Left ventricle myocardium inferior (tissue), 1 donor: Measurements from ENCODE around the gene PEA15. TPM values are rescaled to one million over a fixed set of nuclear protein-coding genes. Genes with fewer than 3 reads are reported as not detected.

Source experiments
- DNase-seq: peaks from one replicate; pipeline ENCODE4 v3.0.0-alpha.2; 2020
- H3K27ac ChIP-seq: fragments of 200-600 bp; replicated peaks from 2 replicates; pipeline ENCODE4 v1.8.0; 2021
- H3K27me3 ChIP-seq: fragments of 200-600 bp; 2 replicates; pipeline ENCODE4 v1.8.0; 2021; ENCODE audit warnings: low read depth
- H3K36me3 ChIP-seq: fragments of 200-600 bp; 2 replicates; pipeline ENCODE4 v1.8.0; 2021
- H3K4me1 ChIP-seq: fragments of 200-600 bp; 2 replicates; pipeline ENCODE4 v1.8.0; 2021
- H3K4me3 ChIP-seq: fragments of 200-600 bp; 2 replicates; pipeline ENCODE4 v1.8.0; 2021; ENCODE audit warnings: mild to moderate bottlenecking, moderate library complexity
- H3K9me3 ChIP-seq: fragments of 200-600 bp; replicated peaks from 2 replicates; pipeline ENCODE4 v1.8.0; 2021
- intact Hi-C: fragments of 100-400 bp; cut with micrococcal nuclease; formaldehyde crosslinking; loops from one replicate; pipeline ENCODE4 v1.11.0; 2022
- long read RNA-seq: library from polyadenylated mRNA; unstranded; transcript quantifications from one replicate; pipeline ENCODE4 v2.0.0, GENCODE V29; 2021
- total RNA-seq: library from RNA; stranded (reverse); fragmentation: NEBNext Ultra II Directional; extraction: Animal tissue kit (Norgen Biotek cat#: 25700); gene quantifications from one replicate; pipeline ENCODE4 v1.2.1, GENCODE V29; 2021
- TF ChIP-seq, protein P1 (sequence below): fragments of 200-600 bp; IDR thresholded peaks from 2 replicates; pipeline ENCODE4 v1.8.0; 2021; ENCODE audit warnings: antibody characterized with exemption, mild to moderate bottlenecking, borderline replicate concordance
- donor health status: DM: no; HTN: yes; CAD: no; lungs with severe emphysema.

Gene PEA15, protein sequence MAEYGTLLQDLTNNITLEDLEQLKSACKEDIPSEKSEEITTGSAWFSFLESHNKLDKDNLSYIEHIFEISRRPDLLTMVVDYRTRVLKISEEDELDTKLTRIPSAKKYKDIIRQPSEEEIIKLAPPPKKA
- 280 TPM for total RNA-seq
- long read RNA-seq, transcript PEA15-201 (4 exons, 2,471 nt): major isoform, 239 of 302 reads
- long read RNA-seq, partial matches to known transcripts: 60 of 302 reads
- long read RNA-seq, other reads (novel, unspliced or antisense): 0 of 302 reads

DNA sequence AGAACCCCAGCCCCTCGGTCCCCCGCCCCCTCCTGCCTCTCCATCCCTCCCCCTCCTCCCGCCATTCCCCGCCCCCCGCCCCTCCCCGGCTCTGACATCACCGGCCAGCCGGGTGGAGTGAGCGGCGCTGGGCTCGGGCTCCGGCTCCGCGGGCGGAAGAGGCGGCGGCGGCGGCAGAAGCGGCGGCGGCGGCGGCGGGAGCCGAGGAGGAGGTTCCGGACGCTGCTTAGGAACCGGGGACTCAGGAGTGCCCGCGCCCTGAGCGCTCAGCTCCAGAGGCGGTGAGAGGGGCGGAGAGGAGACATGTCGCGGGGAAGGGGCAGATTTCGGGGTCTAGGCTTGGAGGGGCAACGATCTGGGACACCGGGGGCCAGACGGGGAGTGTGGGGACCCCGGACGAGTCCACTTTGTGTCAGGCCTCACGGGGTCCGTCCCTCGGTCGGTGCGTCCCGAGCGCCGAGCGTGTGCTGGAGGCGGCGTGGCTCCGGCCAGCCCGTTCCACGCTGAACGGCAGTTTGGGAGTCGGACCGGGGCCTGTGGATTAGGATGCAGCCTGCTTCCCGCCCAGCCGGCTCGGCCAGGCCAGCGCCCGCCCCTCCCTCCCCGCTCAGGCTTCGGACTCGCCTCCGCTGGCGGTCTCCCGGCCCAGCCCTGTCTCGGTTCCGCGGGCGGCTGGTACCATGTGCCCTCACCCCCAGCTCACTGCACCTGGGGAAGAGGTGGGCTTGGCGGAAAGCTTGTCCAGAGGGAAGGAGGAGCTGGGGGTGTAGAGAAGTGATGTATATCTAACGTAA, at the start of gene PEA15:
PEA15 (plus strand) TSS at position 143 of the 794 bp plus-strand sequence. CDS start 6,161 bp downstream, outside the sequence.
- Histone ChIP-seq H3K4me3 (peak within 1 kb of the TSS; percentile 95), H3K4me1 (peaks cover 62% of the 10 kb centered on the region), H3K27me3 (no peaks in the 10 kb centered on the region), H3K27ac (peak within 1 kb of the TSS; percentile 96), H3K36me3 (peaks cover 5% of the 10 kb centered on the region), H3K9me3 (no peaks in the 10 kb centered on the region)
- TF ChIP-seq, protein P1, sequence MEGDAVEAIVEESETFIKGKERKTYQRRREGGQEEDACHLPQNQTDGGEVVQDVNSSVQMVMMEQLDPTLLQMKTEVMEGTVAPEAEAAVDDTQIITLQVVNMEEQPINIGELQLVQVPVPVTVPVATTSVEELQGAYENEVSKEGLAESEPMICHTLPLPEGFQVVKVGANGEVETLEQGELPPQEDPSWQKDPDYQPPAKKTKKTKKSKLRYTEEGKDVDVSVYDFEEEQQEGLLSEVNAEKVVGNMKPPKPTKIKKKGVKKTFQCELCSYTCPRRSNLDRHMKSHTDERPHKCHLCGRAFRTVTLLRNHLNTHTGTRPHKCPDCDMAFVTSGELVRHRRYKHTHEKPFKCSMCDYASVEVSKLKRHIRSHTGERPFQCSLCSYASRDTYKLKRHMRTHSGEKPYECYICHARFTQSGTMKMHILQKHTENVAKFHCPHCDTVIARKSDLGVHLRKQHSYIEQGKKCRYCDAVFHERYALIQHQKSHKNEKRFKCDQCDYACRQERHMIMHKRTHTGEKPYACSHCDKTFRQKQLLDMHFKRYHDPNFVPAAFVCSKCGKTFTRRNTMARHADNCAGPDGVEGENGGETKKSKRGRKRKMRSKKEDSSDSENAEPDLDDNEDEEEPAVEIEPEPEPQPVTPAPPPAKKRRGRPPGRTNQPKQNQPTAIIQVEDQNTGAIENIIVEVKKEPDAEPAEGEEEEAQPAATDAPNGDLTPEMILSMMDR: no peak
- DNase-seq: peak; percentile 85
- intact Hi-C loops: no loop called here

DNA sequence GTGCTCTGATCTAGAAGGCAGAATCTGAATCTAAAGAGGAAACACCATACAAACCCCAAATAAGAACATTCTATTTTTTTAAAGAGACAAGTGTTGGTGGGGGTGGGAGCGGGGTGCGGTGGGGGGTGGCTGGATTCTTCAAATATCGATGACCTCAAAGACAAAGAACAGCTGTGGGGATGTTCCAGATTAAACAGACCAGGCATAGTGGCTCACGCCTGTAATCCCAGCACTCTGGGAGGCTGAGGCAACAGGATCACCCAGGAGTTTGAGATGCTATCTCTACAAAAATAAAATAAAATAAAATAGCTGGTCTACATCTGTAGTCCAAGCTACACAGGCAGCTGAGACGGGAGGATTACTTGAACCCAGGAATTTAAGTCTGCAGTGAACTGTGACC, 48.8 kb upstream of the PEA15 start:
- TF ChIP-seq, protein P1: no peak
- H3K27me3 ChIP-seq: no peaks in the 10 kb centered on the region
- no peak overlapping the region for H3K27ac ChIP-seq
- H3K9me3 ChIP-seq: no peaks in the 10 kb centered on the region
- H3K4me1 ChIP-seq: peaks cover 5% of the 10 kb centered on the region
- DNase-seq: no peak
- no peaks in the 10 kb centered on the region for H3K36me3 ChIP-seq
- intact Hi-C loops: no loop called here
- H3K4me3 ChIP-seq: no peak overlapping the region

DNA sequence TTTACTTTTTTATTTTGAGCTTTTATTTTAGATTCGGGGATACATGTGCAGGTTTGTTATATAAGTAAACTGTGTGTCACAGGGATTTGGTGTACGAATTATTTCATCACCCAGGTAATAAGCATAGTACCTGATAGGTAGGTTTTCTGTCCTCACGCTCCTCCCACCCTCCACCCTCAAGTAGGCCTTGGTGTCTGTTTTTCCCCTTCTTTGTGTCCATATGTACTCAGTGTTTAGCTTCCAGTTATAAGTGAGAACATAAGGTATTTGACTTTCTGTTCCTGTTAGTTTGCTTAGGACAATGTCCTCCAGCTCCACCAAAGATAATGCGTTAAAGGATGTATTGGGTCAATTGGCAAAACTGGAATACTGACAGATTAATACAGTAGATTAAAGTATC, 48.0 kb upstream of the PEA15 start:
- Histone ChIP-seq H3K9me3 (no peaks in the 10 kb centered on the region), H3K27ac (no peak overlapping the region), H3K36me3 (no peaks in the 10 kb centered on the region), H3K4me1 (peaks cover 8% of the 10 kb centered on the region), H3K27me3 (no peaks in the 10 kb centered on the region), H3K4me3 (no peak overlapping the region)
- intact Hi-C loops: no loop called here
- TF ChIP-seq, protein P1: no peak
- DNase-seq: no peak

DNA sequence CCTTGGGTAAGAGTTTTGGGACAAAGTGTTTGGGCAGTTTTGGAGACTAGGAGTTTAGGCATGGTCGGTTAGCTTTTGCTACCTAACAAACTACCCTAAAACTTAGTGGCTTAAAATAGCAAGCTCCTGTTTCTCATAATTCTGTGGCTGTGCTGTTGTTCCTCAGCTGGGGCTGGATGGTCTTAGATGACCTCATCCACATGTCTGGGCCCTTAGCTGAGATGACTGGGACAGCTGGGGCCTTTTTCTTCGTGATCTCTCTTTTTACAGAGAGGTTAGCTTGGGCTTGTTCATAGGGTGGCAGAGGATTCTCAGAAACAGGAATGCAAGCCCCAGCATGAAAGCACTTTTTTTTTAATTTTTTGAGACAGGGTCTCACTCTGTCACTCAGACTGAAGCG, 47.2 kb upstream of the PEA15 start:
- Histone ChIP-seq H3K36me3 (no peaks in the 10 kb centered on the region), H3K27me3 (no peaks in the 10 kb centered on the region), H3K4me1 (peaks cover 12% of the 10 kb centered on the region), H3K27ac (no peak overlapping the region), H3K9me3 (no peaks in the 10 kb centered on the region), H3K4me3 (no peak overlapping the region)
- DNase-seq: no peak
- TF ChIP-seq, protein P1: no peak
- intact Hi-C loops: no loop called here

DNA sequence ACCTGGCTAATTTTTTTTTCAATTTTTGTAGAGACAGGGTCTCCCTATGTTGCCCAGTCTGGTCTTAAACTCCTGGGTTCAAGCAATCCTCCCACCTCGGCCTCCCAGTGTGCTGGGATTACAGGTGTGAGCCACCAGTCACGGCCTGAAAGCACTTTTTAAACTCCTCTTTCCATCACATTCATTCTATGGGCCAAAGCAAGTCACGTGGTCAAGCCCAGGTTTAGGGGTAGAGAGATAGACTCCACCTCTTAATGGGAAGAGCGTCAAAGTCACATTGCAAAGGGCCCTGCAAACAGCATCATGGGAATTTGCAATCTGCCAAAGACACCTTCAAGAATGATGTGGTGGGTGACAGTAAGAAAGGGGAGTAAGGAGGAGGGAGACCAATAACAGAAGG, 46.6 kb upstream of the PEA15 start:
- H3K27ac ChIP-seq: no peak overlapping the region
- H3K4me3 ChIP-seq: no peak overlapping the region
- no peaks in the 10 kb centered on the region for H3K9me3 ChIP-seq
- no peak for DNase-seq
- peaks cover 12% of the 10 kb centered on the region for H3K4me1 ChIP-seq
- TF ChIP-seq, protein P1: no peak
- H3K27me3 ChIP-seq: no peaks in the 10 kb centered on the region
- intact Hi-C loops: no loop called here
- no peaks in the 10 kb centered on the region for H3K36me3 ChIP-seq
